ENCODE results near the gene UPK2.

DNA sequence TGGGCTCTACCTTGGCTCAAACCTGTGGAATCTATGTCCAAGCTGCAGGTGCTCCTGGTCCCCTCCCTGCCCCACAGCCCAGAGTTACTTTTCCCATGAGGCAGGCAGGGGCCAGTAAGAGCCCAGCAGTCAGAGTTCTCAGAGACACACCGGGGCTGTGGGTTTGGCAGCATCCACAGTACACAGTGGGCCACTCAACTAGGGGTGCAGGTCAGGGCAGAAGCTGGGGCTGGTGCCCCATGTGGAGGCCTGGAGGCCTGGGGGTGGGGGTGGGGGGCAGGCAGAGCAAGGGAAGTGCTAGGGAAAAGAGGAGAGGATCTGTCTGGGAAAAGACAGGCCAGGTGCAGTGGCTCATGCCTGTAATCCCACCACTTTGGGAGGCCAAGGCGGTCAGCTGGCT is 2.5 kb downstream of the UPK2 start:
- TF ChIP-seq, protein P1, sequence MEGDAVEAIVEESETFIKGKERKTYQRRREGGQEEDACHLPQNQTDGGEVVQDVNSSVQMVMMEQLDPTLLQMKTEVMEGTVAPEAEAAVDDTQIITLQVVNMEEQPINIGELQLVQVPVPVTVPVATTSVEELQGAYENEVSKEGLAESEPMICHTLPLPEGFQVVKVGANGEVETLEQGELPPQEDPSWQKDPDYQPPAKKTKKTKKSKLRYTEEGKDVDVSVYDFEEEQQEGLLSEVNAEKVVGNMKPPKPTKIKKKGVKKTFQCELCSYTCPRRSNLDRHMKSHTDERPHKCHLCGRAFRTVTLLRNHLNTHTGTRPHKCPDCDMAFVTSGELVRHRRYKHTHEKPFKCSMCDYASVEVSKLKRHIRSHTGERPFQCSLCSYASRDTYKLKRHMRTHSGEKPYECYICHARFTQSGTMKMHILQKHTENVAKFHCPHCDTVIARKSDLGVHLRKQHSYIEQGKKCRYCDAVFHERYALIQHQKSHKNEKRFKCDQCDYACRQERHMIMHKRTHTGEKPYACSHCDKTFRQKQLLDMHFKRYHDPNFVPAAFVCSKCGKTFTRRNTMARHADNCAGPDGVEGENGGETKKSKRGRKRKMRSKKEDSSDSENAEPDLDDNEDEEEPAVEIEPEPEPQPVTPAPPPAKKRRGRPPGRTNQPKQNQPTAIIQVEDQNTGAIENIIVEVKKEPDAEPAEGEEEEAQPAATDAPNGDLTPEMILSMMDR (optimal IDR thresholded peaks at IDR 0.05 in 1 of 3, IDR thresholded peaks at IDR 0.05 in 1 of 3, conservative IDR thresholded peaks at IDR 0.05 in 1 of 3; ENCODE audit: extremely low read depth in 1 of 3, insufficient read depth in 2 of 3, low read length in 3 of 3) = no peak
- TF ChIP-seq EZH2 (IDR thresholded peaks at IDR 0.05; ENCODE audit: low read length) = no peak
